HG03159 (cell line): ENCODE data around the gene NOX5.

Experiments
- ATAC-seq: cut with Tn5 transposase; IDR thresholded peaks from one replicate; pipeline ENCODE4 v1.9.1; 2021; ENCODE audit warnings: mild to moderate bottlenecking, moderate library complexity; ENCODE audit not compliant: unreplicated experiment

Gene NOX5

GRCh38 chr15:69096196-69096595, 81.7 kb downstream of the NOX5 start:
- ATAC-seq: no peak

DNA sequence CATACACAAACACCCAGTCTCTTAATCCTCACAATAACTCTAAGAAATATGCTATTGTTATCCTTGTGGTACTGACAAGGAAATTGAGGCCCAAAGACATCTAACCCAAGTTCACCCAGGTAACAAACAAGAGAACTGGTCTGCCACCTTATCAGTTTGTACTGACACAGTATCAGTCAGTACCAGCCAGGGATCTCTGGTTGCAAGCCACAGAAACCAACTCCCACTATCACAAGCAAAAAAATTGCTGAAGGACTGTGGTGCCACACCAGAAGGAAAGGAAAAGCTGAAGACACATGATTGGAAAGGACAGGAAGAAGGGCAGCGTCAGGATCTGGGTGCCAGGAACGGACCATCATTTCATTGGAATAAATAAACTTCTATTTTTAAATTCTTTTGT, 82.1 kb downstream of the NOX5 start:
- no peak for ATAC-seq

DNA sequence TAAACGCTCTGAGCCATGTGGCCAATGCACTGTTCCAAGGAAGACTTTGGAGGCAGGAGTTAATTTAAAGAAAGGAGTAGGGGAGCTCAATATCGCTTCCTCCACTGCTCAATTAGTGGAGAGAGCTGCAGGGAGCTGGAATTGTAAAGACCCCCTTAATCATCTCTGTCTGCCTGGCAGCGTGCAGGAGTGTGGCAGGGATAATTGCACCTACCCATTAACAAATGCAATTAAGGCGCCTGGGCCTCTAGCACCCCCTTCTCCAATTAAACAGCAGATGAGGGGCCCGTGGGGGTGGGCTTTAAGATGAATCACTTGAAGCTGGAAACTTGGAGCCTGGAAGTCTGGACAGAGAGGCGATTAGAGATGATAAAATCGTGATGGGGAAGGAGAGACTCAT, 84.3 kb downstream of the NOX5 start:
- ATAC-seq: no peak

DNA sequence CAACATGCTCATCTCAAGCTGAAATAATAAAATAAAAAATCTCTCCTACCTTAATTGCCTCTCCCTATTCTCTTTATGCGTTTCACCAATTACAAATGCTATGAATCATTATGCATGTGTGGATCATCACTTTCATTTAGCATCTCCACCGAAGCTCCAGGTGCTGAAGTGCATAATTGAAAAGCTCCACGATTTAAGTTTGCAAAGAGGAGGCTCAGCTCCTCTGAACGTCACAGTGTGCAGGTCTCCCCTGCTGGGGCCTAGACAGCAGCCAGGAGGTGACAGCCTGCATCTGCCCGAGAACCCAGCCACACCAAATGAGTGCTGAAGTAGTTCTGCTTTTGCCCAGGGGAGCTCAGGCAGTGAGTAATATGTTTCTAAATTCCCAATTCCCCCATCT, 85.4 kb downstream of the NOX5 start:
- ATAC-seq: no peak

- no peak for ATAC-seq
These were observed 86.3 kb downstream of the NOX5 start for GRCh38 chr15:69100821-69101220.

DNA sequence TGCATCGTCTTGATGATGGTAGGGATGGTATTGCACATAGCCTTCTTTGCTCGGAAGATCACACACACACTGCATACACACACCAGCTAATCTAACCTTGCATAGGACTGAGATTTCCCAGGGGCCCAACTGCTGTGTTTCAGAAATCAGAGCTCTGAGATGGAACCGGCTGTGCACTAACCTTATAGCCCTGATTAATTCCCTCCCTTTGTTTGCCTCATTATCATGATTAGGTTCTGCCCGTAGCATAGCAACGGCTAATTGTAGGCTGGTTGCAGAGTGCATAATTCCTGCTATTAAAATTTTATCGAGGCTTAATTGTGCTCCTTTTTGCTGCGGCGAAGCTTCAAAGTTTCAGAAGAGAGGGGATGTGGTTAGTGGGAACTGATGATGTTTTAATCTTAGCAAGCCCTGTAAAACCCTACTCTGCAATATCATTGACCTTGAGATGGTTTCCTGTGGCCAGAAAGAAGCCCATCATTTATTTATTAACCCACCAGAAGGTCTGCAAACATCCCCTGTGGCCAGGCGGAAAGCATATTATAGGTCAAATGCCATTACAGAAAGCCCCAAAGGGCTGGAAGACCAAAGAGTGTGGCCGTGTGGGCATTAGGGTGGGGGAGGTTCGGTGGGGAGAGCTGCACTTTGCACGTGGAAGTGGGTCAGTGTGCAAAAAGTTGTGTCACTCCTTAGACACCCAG, 89.7 kb downstream of the NOX5 start:
- ATAC-seq: no peak

- no peak for ATAC-seq
These were observed 91.0 kb downstream of the NOX5 start for GRCh38 chr15:69105451-69105985.

GRCh38 chr15:69107025-69107620, 92.6 kb downstream of the NOX5 start:
- ATAC-seq: no peak
